Measurements from ENCODE around the gene ZNF143.
"Not testable (repeated sequence)": the region's sequence is repeated elsewhere in the genome, so short reads cannot be mapped to it uniquely, and the experiment has no call there.

The ZNF143 gene

GRCh38 chr11:9509041-9509440 is 48.2 kb downstream of the ZNF143 start:
- no peak overlapping the region for H3K4me3 ChIP-seq (replicated peaks; ENCODE audit: insufficient read depth, low read length)
- no peak for TF ChIP-seq SPI1 (IDR thresholded peaks at IDR 0.05; ENCODE audit: borderline replicate concordance, low read depth)
- no peak overlapping the region for H3K27ac ChIP-seq (replicated peaks)
- H3K27me3 ChIP-seq (ENCODE audit: insufficient read depth, poor library complexity, severe bottlenecking), result no peaks in the 10 kb centered on the region
- DNase-seq (ENCODE audit: low read depth in 1 of 2, low spot score in 1 of 2), result no peak

GRCh38 chr11:9512370-9513019 is 51.7 kb downstream of the ZNF143 start:
- Histone ChIP-seq H3K27me3 (ENCODE audit: insufficient read depth, poor library complexity, severe bottlenecking) (no peaks in the 10 kb centered on the region), H3K4me3 (replicated peaks; ENCODE audit: insufficient read depth, low read length) (no peak overlapping the region), H3K27ac (replicated peaks) (no peak overlapping the region)
- TF ChIP-seq REST (IDR thresholded peaks at IDR 0.05; ENCODE audit: insufficient replicate concordance, low read depth), result no peak
- no peak for TF ChIP-seq SPI1 (IDR thresholded peaks at IDR 0.05; ENCODE audit: borderline replicate concordance, low read depth)
- no peak for TF ChIP-seq GABPA (IDR thresholded peaks at IDR 0.05; ENCODE audit: low read depth)
- no peak for TF ChIP-seq POLR2AphosphoS5 (IDR thresholded peaks at IDR 0.05; ENCODE audit: low read depth)
- TF ChIP-seq CTCF (IDR thresholded peaks at IDR 0.05; ENCODE audit: insufficient read depth, low read length), result no peak
- DNase-seq (ENCODE audit: low read depth in 1 of 2, low spot score in 1 of 2), result no peak

GRCh38 chr11:9514576-9514975 is 53.8 kb downstream of the ZNF143 start:
- H3K27ac ChIP-seq (replicated peaks); DNase-seq (ENCODE audit: low read depth in 1 of 2, low spot score in 1 of 2); H3K27me3 ChIP-seq (ENCODE audit: insufficient read depth, poor library complexity, severe bottlenecking); H3K4me3 ChIP-seq (replicated peaks; ENCODE audit: insufficient read depth, low read length): not testable (repeated sequence)

GRCh38 chr11:9516113-9516512 is 55.3 kb downstream of the ZNF143 start:
- DNase-seq (ENCODE audit: low read depth in 1 of 2, low spot score in 1 of 2), result no peak
- TF ChIP-seq POLR2AphosphoS5 (IDR thresholded peaks at IDR 0.05; ENCODE audit: low read depth), result no peak
- TF ChIP-seq CTCF (IDR thresholded peaks at IDR 0.05; ENCODE audit: insufficient read depth, low read length), result no peak
- no peak for TF ChIP-seq SPI1 (IDR thresholded peaks at IDR 0.05; ENCODE audit: borderline replicate concordance, low read depth)
- no peak for TF ChIP-seq REST (IDR thresholded peaks at IDR 0.05; ENCODE audit: insufficient replicate concordance, low read depth)
- no peak for TF ChIP-seq GABPA (IDR thresholded peaks at IDR 0.05; ENCODE audit: low read depth)
- Histone ChIP-seq H3K27ac (replicated peaks) (no peak overlapping the region), H3K4me3 (replicated peaks; ENCODE audit: insufficient read depth, low read length) (no peak overlapping the region), H3K27me3 (ENCODE audit: insufficient read depth, poor library complexity, severe bottlenecking) (no peaks in the 10 kb centered on the region)

- no peak overlapping the region for H3K27ac ChIP-seq (replicated peaks)
Observed at GRCh38 chr11:9518835-9519410, 58.1 kb downstream of the ZNF143 start.

More at GRCh38 chr11:9518835-9519410, 58.1 kb downstream of the ZNF143 start:
- TF ChIP-seq CTCF (IDR thresholded peaks at IDR 0.05; ENCODE audit: insufficient read depth, low read length) (no peak), REST (IDR thresholded peaks at IDR 0.05; ENCODE audit: insufficient replicate concordance, low read depth) (no peak), SPI1 (IDR thresholded peaks at IDR 0.05; ENCODE audit: borderline replicate concordance, low read depth) (no peak), POLR2AphosphoS5 (IDR thresholded peaks at IDR 0.05; ENCODE audit: low read depth) (no peak), GABPA (IDR thresholded peaks at IDR 0.05; ENCODE audit: low read depth) (no peak)
- Histone ChIP-seq H3K27me3 (ENCODE audit: insufficient read depth, poor library complexity, severe bottlenecking) (no peaks in the 10 kb centered on the region), H3K4me3 (replicated peaks; ENCODE audit: insufficient read depth, low read length) (no peak overlapping the region)
- no peak for DNase-seq (ENCODE audit: low read depth in 1 of 2, low spot score in 1 of 2)
